Coronary artery (tissue), 2 donors: ENCODE data around the gene ERP44.
A peak's percentile ranks its signal among the peaks of the same experiment; 100 is the strongest.
"Not testable (repeated sequence)": the region's sequence is repeated elsewhere in the genome, so short reads cannot be mapped to it uniquely, and the experiment has no call there.

Source experiments
- DNase-seq: peaks from one replicate; pipeline ENCODE4 v3.0.0-alpha.2; 2017; ENCODE audit warnings: low spot score
- H3K27ac ChIP-seq, 2 donors: fragments of 200-600 bp; sonication (generic); one replicate each; pipeline ENCODE4 v1.5.1; 2016 to 2019
- H3K4me3 ChIP-seq: fragments of 200-600 bp; sonication (generic); 2 replicates; pipeline ENCODE4 v1.5.1; 2016; ENCODE audit warnings: mild to moderate bottlenecking, moderate library complexity
- CTCF ChIP-seq: fragments of 200-600 bp; sonication (generic); IDR thresholded peaks from one replicate; pipeline ENCODE4 v1.5.1; 2019; ENCODE audit warnings: antibody characterized with exemption

Gene ERP44

GRCh38 chr9:100099722-100100042 lies 882 bp upstream of the ERP44 start:
- peak overlapping the region; percentile 85 to 90 for H3K27ac ChIP-seq
- DNase-seq, result peak; percentile 74
- TF ChIP-seq CTCF, result no peak

GRCh38 chr9:100098046-100098886 lies 534 bp downstream of the ERP44 start:
- peak; percentile 76 for DNase-seq
- Histone ChIP-seq H3K4me3 (peak overlapping the region; percentile 88), H3K27ac (peak overlapping the region; percentile 85 to 90)
- TF ChIP-seq CTCF, result no peak

More at GRCh38 chr9:100099722-100100042, 882 bp upstream of the ERP44 start:
- peak overlapping the region; percentile 88 for H3K4me3 ChIP-seq

- no peak for TF ChIP-seq CTCF
- Histone ChIP-seq H3K4me3 (no peak overlapping the region), H3K27ac (no peak overlapping the region)
- no peak for DNase-seq
These were observed 2.4 kb downstream of the ERP44 start for GRCh38 chr9:100096378-100096916.

- not testable (repeated sequence) for H3K27ac ChIP-seq, H3K4me3 ChIP-seq, DNase-seq
These were observed 4.4 kb downstream of the ERP44 start for GRCh38 chr9:100094411-100094810.

- no peak for TF ChIP-seq CTCF
- no peak overlapping the region for H3K27ac ChIP-seq
- H3K4me3 ChIP-seq, result no peak overlapping the region
- DNase-seq, result no peak
These were observed 6.7 kb downstream of the ERP44 start for GRCh38 chr9:100092066-100092465.

- DNase-seq, result no peak
- Histone ChIP-seq H3K4me3 (no peak overlapping the region), H3K27ac (no peak overlapping the region)
- TF ChIP-seq CTCF, result no peak
These were observed 7.2 kb downstream of the ERP44 start for GRCh38 chr9:100091650-100092049.

GRCh38 chr9:100090880-100091279 lies 7.9 kb downstream of the ERP44 start:
- Histone ChIP-seq H3K27ac (no peak overlapping the region), H3K4me3 (no peak overlapping the region)
- DNase-seq, result no peak
- no peak for TF ChIP-seq CTCF
